ENCODE data around the gene CRMP1.

CRMP1 gene

GRCh38 chr4:5796976-5797375 lies 95.9 kb downstream of the CRMP1 start:
- TF ChIP-seq FOXP2 (optimal IDR thresholded peaks at IDR 0.05; ENCODE audit: borderline replicate concordance, extremely low read depth, extremely low read length, insufficient read depth) (no peak), TAF1 (IDR thresholded peaks at IDR 0.05; ENCODE audit: borderline replicate concordance, insufficient read depth, low read length) (no peak), POLR2AphosphoS5 (IDR thresholded peaks at IDR 0.05; ENCODE audit: low read depth, low read length) (no peak), REST (IDR thresholded peaks at IDR 0.05; ENCODE audit: insufficient read depth in 1 of 2, low read depth in 2 of 2, low read length in 2 of 2) (no peak), SIN3A (IDR thresholded peaks at IDR 0.05; ENCODE audit: borderline replicate concordance, insufficient read depth, low read length) (no peak)

- no peak for TF ChIP-seq SIN3A (IDR thresholded peaks at IDR 0.05; ENCODE audit: borderline replicate concordance, insufficient read depth, low read length)
- TF ChIP-seq FOXP2 (optimal IDR thresholded peaks at IDR 0.05; ENCODE audit: borderline replicate concordance, extremely low read depth, extremely low read length, insufficient read depth) = no peak
- no peak for TF ChIP-seq POLR2AphosphoS5 (IDR thresholded peaks at IDR 0.05; ENCODE audit: low read depth, low read length)
- TF ChIP-seq TAF1 (IDR thresholded peaks at IDR 0.05; ENCODE audit: borderline replicate concordance, insufficient read depth, low read length) = no peak
- TF ChIP-seq REST (IDR thresholded peaks at IDR 0.05; ENCODE audit: insufficient read depth in 1 of 2, low read depth in 2 of 2, low read length in 2 of 2) = no peak
These were observed 97.3 kb downstream of the CRMP1 start for GRCh38 chr4:5795580-5795979.

GRCh38 chr4:5793514-5793913 lies 99.4 kb downstream of the CRMP1 start:
- TF ChIP-seq REST (IDR thresholded peaks at IDR 0.05; ENCODE audit: insufficient read depth in 1 of 2, low read depth in 2 of 2, low read length in 2 of 2) (no peak), SIN3A (IDR thresholded peaks at IDR 0.05; ENCODE audit: borderline replicate concordance, insufficient read depth, low read length) (no peak), TAF1 (IDR thresholded peaks at IDR 0.05; ENCODE audit: borderline replicate concordance, insufficient read depth, low read length) (no peak), FOXP2 (optimal IDR thresholded peaks at IDR 0.05; ENCODE audit: borderline replicate concordance, extremely low read depth, extremely low read length, insufficient read depth) (no peak), POLR2AphosphoS5 (IDR thresholded peaks at IDR 0.05; ENCODE audit: low read depth, low read length) (no peak)

GRCh38 chr4:5791654-5792053 lies 101.2 kb downstream of the CRMP1 start:
- TF ChIP-seq SIN3A (IDR thresholded peaks at IDR 0.05; ENCODE audit: borderline replicate concordance, insufficient read depth, low read length) (no peak), POLR2AphosphoS5 (IDR thresholded peaks at IDR 0.05; ENCODE audit: low read depth, low read length) (no peak), FOXP2 (optimal IDR thresholded peaks at IDR 0.05; ENCODE audit: borderline replicate concordance, extremely low read depth, extremely low read length, insufficient read depth) (no peak), REST (IDR thresholded peaks at IDR 0.05; ENCODE audit: insufficient read depth in 1 of 2, low read depth in 2 of 2, low read length in 2 of 2) (no peak), TAF1 (IDR thresholded peaks at IDR 0.05; ENCODE audit: borderline replicate concordance, insufficient read depth, low read length) (no peak)

- TF ChIP-seq FOXP2 (optimal IDR thresholded peaks at IDR 0.05; ENCODE audit: borderline replicate concordance, extremely low read depth, extremely low read length, insufficient read depth) (no peak), REST (IDR thresholded peaks at IDR 0.05; ENCODE audit: insufficient read depth in 1 of 2, low read depth in 2 of 2, low read length in 2 of 2) (no peak), SIN3A (IDR thresholded peaks at IDR 0.05; ENCODE audit: borderline replicate concordance, insufficient read depth, low read length) (no peak), TAF1 (IDR thresholded peaks at IDR 0.05; ENCODE audit: borderline replicate concordance, insufficient read depth, low read length) (no peak), POLR2AphosphoS5 (IDR thresholded peaks at IDR 0.05; ENCODE audit: low read depth, low read length) (no peak)
These were observed 102.4 kb downstream of the CRMP1 start for GRCh38 chr4:5790546-5790857.
